Spleen (tissue), 7 donors: Measurements from ENCODE around the gene DUSP28.

Source experiments
- CTCF ChIP-seq, 11 experiments: fragments of 200-600 bp in 7 of 11; fragments of 450-650 bp in 4 of 11; sonication (generic) in 4 of 11; IDR thresholded peaks in 8 of 11; conservative IDR thresholded peaks in 3 of 11; 1 replicate in 7 of 11; 2 replicates in 4 of 11; pipeline versions ENCODE4 v1.4.0 to v1.8.0; 2016 to 2021; ENCODE audit warnings: antibody characterized with exemption in 11 of 11, inconsistent platforms in 4 of 11, mild to moderate bottlenecking in 1 of 11
- POLR2A ChIP-seq, 3 donors: fragments of 450-650 bp; IDR thresholded peaks; one replicate each; pipeline ENCODE4 v1.5.1; 2017; ENCODE audit warnings: antibody characterized with exemption in 3 of 3, mild to moderate bottlenecking in 1 of 3
- donor health status: DM: no; HTN: no; CAD: no; lungs with moderate emphysema.
- donor health status: DM: no; HTN: no; CAD: no.
- donor health status: DM: no; HTN: no; CAD: no.

GRCh38 chr2:240596491-240596931 is 36.4 kb downstream of the DUSP28 start:
- TF ChIP-seq CTCF (IDR thresholded peaks at IDR 0.05 in 8 of 11, conservative IDR thresholded peaks at IDR 0.05 in 3 of 11): no peak
- no peak for TF ChIP-seq POLR2A (IDR thresholded peaks at IDR 0.05)
